T-helper 17 cell (primary cell): ENCODE results near the gene GARS1. TPM values are rescaled to one million over a fixed set of nuclear protein-coding genes. Genes with fewer than 3 reads are reported as not detected.

Experiments used
- ATAC-seq: fragments of 150-1000 bp; cut with Tn5 transposase; 2 replicates; pipeline ENCODE4 v1.10.0; 2021; ENCODE audit warnings: mild to moderate bottlenecking, moderate library complexity
- DNase-seq, 3 donors: peaks; one replicate each; pipeline versions ENCODE4 v3.0.0 to v3.0.0-alpha.2; 2020 to 2021
- H3K9me3 ChIP-seq: one replicate; pipeline ENCODE4 v1.7.0; 2013; ENCODE audit warnings: low read length, mild to moderate bottlenecking; ENCODE audit not compliant: control insufficient read depth, poor library complexity, severe bottlenecking
- H3K27ac Mint-ChIP-seq: one replicate; pipeline ENCODE4 v1.8.0; 2022; ENCODE audit warnings: mild to moderate bottlenecking, moderate library complexity, mixed read lengths
- H3K27me3 Mint-ChIP-seq: one replicate; pipeline ENCODE4 v1.8.0; 2022; ENCODE audit warnings: mixed read lengths
- H3K36me3 Mint-ChIP-seq: one replicate; pipeline ENCODE4 v1.8.0; 2022; ENCODE audit warnings: low read depth, mixed read lengths
- H3K4me1 Mint-ChIP-seq: one replicate; pipeline ENCODE4 v1.8.0; 2022; ENCODE audit warnings: mild to moderate bottlenecking, mixed read lengths
- H3K4me3 Mint-ChIP-seq: one replicate; pipeline ENCODE4 v1.8.0; 2022; ENCODE audit warnings: mild to moderate bottlenecking, moderate library complexity, mixed read lengths
- total RNA-seq, 4 donors: library from RNA in 2 of 4; stranded (reverse) in 2 of 4; gene quantifications; one replicate each; pipeline ENCODE4 v1.2.3 and lab custom pipeline; 2022 to 2026

GARS1 gene
- total RNA-seq, 2 donors from 2014 or later, result 84.6 to 114 TPM

DNA sequence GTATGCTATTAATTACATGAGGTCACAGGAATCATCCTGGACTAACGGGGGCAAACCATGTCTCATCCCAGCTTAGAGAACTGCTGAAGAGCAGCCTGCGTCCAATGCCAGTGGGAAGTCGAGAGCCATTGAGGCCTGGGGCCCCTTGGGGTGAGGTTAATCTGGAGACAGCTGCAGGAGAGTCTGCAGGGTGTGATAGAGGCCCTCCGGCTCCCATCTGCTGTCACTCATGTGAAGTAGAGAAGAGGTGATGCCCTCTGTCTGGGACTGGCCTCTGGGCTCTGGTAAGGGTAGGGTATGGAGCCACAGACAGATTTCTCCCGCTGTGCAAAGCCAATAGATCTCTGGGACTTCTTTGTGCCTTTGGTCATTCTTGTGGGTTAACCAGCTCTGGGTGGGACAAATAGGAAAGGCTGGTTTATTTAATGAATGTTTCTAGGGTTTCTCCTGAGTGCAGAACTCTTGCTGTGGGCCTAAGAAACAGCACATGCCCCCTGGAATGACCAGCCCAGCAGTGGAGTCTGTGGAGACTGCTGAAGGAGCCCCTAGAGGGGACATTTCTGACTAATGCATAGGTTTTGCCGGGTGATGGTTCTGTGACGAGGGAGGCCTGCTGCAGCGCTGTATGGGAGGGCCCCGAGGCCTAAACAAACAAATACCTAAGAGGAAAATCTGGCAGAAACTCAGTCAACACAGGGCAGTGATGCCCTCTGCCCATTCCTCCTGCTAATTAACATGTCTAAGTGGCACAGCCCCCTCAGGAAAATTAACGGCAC is 53.1 kb downstream of the GARS1 start:
- no peak for ATAC-seq
- no peaks in the 10 kb centered on the region for H3K9me3 ChIP-seq
- Mint-ChIP-seq H3K27ac (peak overlapping the region; percentile 6), H3K4me1 (peaks cover 3% of the 10 kb centered on the region), H3K4me3 (no peak overlapping the region), H3K36me3 (no peaks in the 10 kb centered on the region), H3K27me3 (no peaks in the 10 kb centered on the region)
- no peak for DNase-seq

DNA sequence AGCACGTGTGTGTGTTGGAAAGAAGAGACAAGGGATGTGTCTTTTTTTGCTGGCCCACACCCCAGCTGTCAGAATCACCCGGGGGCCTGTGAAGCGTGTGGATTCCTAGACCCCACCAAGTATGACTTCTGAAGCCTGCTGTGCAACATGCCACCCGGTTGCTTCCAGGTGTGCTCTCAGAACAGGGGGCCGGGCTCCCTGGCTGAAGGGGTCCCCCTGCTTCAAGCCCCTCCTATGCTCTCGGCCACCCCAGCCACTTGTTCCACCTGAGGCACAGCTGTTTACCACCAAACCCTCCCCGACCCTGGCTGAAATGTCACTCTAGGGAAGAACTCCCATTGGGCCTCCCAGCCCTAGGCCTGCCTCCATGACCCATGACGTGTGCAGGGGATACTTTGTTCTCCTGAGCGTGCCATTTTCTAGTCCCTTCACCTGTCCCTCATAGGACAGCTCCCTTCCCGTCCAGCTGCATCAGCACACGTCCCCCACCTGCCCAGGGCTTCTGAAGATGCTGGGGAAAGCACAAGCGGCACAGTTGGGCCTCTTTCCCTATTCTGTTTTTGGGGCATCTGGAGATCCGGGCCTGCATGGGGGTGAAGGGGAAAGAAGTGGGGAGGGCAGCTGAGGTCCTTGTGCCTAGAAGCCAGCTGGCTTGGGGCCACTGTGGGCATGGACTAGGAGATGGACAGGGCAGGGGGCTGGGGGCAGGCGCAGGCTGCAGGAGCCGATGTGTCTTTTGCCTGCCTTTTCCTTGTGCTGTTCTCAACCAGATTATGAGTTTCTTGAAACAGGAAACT is 54.3 kb downstream of the GARS1 start:
- Mint-ChIP-seq H3K27ac (no peak overlapping the region), H3K4me3 (no peak overlapping the region), H3K27me3 (no peaks in the 10 kb centered on the region), H3K4me1 (peaks cover 5% of the 10 kb centered on the region), H3K36me3 (peaks cover 4% of the 10 kb centered on the region)
- DNase-seq, result no peak
- H3K9me3 ChIP-seq, result no peaks in the 10 kb centered on the region
- ATAC-seq, result no peak

DNA sequence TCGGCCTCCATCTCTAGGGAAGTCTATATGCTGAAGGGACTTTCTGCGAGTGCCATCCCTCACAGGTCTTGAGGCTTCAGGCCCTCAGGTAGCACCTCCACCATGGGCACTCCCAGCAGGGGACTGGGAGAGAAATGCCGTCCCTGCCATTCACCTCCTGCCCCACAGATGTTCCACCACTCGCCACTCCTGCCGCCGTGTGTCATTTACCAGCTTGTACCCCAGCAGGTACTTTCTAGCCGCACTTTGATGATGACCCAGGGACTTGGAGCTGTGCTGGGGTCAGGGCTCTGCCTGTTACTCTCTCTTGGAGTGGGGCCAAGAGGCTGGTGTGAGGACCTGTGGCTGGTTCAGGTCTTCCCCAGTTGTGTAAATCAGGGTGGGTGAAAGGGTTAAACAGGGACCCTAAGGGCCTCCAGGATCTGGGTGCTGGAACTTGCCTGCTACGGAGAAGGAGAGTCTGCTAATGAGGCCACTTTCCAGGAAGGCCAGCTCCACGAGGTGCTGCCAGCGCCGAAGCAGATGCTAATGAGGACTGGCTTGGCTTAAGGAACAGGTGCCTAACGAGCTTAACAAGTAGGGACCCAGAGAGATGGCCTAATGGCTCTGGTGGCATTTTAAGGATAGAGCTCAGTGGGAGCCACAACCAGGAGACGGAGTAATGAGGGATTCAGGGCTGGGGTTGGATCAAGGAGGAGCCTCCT is 55.2 kb downstream of the GARS1 start:
- no peaks in the 10 kb centered on the region for H3K27me3 Mint-ChIP-seq

DNA sequence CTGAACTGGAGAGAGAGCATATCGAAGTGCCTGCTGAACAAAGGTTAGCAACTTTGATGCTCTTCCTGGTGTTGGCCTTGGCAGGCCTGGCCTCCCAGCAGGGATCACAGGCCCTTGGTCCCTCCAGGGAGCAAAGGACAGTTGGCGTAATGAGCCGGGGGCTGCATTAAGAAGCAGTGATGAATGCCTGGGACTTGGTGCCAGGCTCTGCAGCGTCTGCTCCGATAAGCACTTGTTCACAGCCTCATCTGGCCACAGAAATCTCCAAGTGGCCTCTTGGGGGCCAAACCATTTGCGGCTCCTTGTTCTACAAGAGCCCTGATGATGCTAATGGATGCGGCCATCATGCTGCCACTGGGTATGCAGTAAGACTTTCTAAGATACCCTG is 55.7 kb downstream of the GARS1 start:
- no peak overlapping the region for H3K4me3 Mint-ChIP-seq
- DNase-seq, result no peak
- H3K27ac Mint-ChIP-seq, result peak overlapping the region; percentile 63
- no peak for ATAC-seq
- peaks cover 2% of the 10 kb centered on the region for H3K4me1 Mint-ChIP-seq
- H3K9me3 ChIP-seq, result no peaks in the 10 kb centered on the region
- no peaks in the 10 kb centered on the region for H3K27me3 Mint-ChIP-seq
- peaks cover 6% of the 10 kb centered on the region for H3K36me3 Mint-ChIP-seq

More for the DNA sequence above, 55.2 kb downstream of the GARS1 start:
- H3K4me1 Mint-ChIP-seq, result peaks cover 2% of the 10 kb centered on the region
- no peak overlapping the region for H3K4me3 Mint-ChIP-seq
- no peaks in the 10 kb centered on the region for H3K9me3 ChIP-seq
- H3K36me3 Mint-ChIP-seq, result peaks cover 6% of the 10 kb centered on the region
- ATAC-seq, result no peak
- no peak for DNase-seq
- peak overlapping the region; percentile 63 for H3K27ac Mint-ChIP-seq

DNA sequence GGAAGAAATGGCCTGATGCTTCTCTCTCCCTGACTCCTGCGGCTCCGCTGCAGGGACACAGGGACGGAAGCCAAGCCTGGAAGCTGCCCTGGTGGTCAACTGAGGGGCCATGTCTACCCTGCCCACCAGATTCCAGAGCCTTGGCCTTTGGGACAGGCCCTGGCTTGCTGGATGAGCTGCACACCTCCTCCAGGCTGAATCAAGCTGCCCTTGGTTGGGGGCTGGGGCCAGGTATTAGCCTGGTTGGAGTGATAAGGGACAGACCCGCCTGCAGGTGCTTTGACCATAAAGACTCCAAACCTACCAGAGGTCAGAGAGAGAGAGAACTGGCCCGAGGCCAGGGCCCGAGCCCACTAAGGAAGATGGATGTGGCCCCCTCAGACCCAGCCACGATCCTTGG is 57.5 kb downstream of the GARS1 start:
- H3K4me1 Mint-ChIP-seq, result peaks cover 2% of the 10 kb centered on the region
- peak overlapping the region; percentile 41 for H3K27ac Mint-ChIP-seq
- ATAC-seq (no peak), DNase-seq (no peak)
- H3K9me3 ChIP-seq, result no peaks in the 10 kb centered on the region
- peaks cover 6% of the 10 kb centered on the region for H3K36me3 Mint-ChIP-seq
- peak overlapping the region; percentile 12 for H3K4me3 Mint-ChIP-seq
- no peaks in the 10 kb centered on the region for H3K27me3 Mint-ChIP-seq

DNA sequence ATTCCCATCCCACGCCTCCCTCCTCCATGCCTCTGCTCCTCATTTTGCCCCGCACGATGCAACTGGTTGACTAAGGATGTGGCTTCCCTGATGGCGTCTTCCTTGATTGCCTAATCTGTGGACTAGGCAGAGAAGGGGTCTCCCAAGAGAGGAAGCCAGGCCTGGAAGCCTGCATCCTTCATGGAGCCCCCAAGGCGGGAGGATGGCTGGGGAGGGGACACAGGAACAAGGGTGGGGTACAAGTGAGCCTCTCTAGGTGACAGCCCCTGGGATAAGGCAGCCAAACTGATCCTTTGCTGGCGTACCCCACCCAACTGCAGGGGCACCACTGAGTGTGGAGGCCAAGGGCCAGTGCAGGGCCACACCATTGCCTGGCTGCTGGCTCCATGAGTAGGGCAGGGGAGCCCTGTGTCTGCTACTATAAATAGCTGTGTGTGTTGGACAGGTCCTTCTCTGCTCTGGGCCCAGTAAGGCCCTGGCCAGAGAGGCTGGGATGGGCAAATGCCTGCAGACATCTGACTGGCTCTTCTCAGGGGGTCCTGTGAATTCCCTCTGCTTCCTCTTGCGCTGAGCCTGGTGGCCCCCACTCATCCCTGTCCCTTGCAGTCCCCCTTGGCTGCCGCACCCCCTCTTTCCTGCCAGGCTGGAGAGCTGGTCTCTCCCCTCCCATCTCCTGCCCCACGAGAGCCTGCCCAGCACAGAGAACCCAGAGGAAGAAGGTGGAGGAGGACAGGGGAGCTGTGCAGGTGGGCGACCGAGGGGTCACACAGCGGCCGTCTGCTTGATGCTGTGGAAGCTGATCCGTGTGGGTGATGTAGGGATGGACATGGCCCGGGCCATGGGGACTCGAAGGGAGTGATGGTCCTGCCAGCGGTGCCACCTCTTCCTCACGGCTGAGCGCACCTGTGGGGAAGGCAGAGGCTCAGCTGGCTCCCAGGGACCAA is 58.3 kb downstream of the GARS1 start:
- no peaks in the 10 kb centered on the region for H3K9me3 ChIP-seq
- peaks cover 2% of the 10 kb centered on the region for H3K4me1 Mint-ChIP-seq
- DNase-seq, result no peak
- peaks cover 8% of the 10 kb centered on the region for H3K36me3 Mint-ChIP-seq
- H3K27me3 Mint-ChIP-seq, result no peaks in the 10 kb centered on the region
- H3K27ac Mint-ChIP-seq, result no peak overlapping the region
- H3K4me3 Mint-ChIP-seq, result no peak overlapping the region
- no peak for ATAC-seq

DNA sequence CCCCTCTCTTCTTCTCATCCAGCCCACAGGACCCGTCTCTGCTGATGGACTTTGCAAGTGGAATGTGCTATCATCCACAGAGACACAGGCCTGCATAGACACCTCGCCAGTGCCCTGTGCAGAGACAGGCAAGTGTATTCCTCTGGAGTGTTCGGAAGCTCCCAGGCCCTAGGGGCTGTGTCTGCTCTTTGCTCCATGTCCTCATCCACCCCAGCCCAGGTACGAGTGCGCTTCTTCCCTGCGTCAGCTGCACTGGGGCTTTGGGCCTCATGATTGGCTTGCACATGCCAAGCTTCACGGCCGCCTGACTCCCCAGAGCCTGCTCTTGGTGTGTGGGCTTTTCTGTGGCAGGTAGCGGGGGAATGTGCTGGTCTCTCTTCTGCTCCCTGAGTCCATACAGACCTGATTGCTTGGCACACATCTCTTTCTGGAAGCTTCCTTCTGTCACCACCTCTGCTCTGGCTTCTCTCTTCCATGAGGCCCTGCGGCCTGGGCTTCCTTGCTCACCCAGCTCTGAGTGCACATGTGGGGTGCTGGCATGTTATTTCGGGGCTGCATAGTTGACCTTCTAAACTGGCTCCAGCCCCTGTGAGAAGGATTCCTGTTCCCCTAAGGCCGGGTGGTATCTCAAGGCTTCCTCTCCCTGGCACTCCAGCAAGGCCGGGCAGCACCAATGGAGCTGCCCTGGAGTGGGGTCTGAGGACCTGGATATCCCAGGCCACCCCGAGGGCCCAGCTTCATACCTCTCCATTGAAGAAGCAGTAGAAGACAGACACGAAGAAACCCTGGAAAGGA is 59.8 kb downstream of the GARS1 start:
- DNase-seq (no peak), ATAC-seq (no peak)
- Mint-ChIP-seq H3K36me3 (peaks cover 8% of the 10 kb centered on the region), H3K27ac (no peak overlapping the region), H3K27me3 (no peaks in the 10 kb centered on the region), H3K4me3 (no peak overlapping the region), H3K4me1 (peaks cover 2% of the 10 kb centered on the region)
- H3K9me3 ChIP-seq, result no peaks in the 10 kb centered on the region

DNA sequence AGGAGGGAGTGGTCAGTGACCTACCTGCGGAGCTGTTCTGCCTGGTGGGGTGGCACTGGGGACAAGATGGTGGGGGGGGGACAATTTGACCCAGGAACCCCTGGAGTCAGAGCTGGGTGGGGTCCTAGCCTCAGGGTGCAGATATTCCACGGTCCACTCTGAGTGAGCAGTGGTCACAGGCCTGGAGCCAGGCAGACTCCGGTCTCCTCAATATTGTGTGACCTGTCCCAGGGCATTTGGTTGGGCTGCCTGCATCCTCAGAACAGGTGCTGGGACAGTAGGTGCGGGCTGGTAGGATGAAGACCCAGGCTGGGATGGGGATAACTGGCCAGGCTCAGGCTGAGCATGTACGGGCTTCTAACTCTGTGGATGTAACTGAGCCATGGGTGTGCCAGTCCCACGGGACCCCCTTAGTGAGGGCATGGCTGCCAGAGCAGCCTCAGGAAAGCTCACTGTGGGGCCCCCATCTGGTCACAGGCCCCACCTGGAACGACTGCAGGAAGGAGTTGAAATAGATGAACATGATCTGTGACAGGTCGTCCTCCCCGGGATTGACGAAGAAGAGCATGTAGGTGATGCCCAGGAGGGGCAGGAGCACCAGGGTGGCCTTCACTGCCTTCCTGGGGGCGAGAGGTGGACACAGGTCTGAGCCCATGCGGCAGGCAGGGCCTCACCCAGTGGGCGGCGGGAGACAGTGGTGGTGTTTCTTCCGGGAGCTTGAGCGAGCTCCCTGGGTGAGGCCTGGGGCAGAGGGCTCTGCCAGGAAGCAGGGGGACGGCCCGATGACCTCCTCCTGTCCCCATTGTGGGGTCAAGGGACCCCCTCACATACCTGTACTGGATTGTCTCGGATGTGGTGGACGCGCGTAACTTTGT is 60.7 kb downstream of the GARS1 start:
- Mint-ChIP-seq H3K4me3 (no peak overlapping the region), H3K27me3 (no peaks in the 10 kb centered on the region), H3K4me1 (peaks cover 2% of the 10 kb centered on the region), H3K27ac (no peak overlapping the region), H3K36me3 (peaks cover 8% of the 10 kb centered on the region)
- ATAC-seq, result no peak
- no peaks in the 10 kb centered on the region for H3K9me3 ChIP-seq
- no peak for DNase-seq

DNA sequence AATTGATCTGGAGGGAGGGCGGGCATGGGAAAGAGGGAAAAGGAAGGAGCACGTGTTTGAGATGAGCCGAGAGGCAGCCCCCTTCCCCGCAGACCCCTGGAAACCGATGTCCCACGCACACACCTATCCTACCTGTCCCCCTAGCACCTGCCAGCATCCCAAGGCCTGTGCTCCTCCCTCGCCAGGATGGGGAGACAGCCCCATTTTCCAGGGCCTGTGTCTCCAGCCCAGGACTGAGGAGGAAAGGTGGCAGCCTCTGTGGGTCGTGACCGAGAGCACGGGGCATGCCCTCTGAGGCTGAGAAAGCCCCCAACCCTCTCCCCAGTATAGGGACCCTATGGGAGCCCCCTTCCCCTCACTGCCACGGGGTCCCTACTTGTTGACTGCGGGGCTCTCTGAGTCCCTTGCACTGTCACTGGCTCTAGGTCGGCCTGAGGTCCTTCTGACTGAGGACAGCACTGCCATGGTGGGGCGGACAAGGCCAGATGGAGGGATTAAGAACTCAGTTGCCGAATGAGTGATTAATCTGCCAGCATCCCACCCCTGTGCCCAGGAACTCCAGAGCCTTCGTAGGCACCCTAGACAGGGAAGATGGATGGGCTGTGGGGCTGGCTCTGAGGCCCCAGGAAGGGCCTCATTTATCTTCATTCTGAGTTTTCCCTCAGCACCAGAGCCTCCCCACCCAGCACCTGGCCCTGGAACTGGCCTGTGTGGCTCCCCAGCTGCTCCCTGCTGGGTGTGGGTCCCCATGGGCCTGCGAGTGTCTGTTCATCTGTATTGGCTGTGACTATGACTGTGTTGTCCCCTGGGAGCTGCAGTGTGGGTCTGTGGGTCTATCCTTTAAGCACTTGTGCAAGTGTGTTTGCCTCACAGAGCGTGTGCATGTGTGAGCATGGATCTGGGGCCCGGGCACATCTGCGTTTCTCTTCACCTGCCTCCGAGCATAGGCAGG is 61.6 kb downstream of the GARS1 start:
- no peak overlapping the region for H3K27ac Mint-ChIP-seq
- ATAC-seq (no peak), DNase-seq (no peak)
- peaks cover 2% of the 10 kb centered on the region for H3K4me1 Mint-ChIP-seq
- no peaks in the 10 kb centered on the region for H3K27me3 Mint-ChIP-seq
- peaks cover 8% of the 10 kb centered on the region for H3K36me3 Mint-ChIP-seq
- no peaks in the 10 kb centered on the region for H3K9me3 ChIP-seq
- no peak overlapping the region for H3K4me3 Mint-ChIP-seq

DNA sequence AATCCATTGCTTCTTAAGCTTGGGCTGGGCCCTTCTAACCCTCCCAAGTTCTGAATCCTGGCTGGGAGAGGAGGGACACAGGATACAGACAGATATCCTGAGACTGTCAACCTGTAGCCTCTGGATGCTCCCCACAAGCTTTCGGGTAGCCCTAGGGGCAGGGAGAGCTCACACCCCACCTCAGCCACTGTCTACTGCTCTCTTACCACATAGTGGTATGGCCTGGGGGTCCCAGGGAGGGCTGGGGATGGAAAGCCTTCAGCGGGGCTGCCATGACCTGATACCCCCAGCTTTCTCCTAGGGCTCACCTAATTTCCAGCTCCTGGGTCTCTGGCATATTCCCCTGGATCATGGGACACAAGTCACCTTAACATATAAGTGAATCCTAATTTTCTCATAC is 62.5 kb downstream of the GARS1 start:
- ATAC-seq, result no peak
- Mint-ChIP-seq H3K4me3 (no peak overlapping the region), H3K36me3 (peaks cover 8% of the 10 kb centered on the region), H3K27me3 (peaks cover 3% of the 10 kb centered on the region), H3K4me1 (peaks cover 2% of the 10 kb centered on the region), H3K27ac (no peak overlapping the region)
- DNase-seq, result no peak
- H3K9me3 ChIP-seq, result no peaks in the 10 kb centered on the region
